Fibroblast of skin of abdomen (primary cell): Measurements from ENCODE around the gene PRR33.
"Not testable (repeated sequence)": the region's sequence is repeated elsewhere in the genome, so short reads cannot be mapped to it uniquely, and the experiment has no call there.

ENCODE experiments used
- DNase-seq: peaks from one replicate; pipeline ENCODE4 v3.0.0-alpha.2; 2013

PRR33 gene

GRCh38 chr11:1888811-1889210 lies 2.9 kb downstream of the PRR33 start:
- DNase-seq, result no peak

GRCh38 chr11:1888347-1888753 lies 3.3 kb downstream of the PRR33 start:
- DNase-seq, result no peak

DNA sequence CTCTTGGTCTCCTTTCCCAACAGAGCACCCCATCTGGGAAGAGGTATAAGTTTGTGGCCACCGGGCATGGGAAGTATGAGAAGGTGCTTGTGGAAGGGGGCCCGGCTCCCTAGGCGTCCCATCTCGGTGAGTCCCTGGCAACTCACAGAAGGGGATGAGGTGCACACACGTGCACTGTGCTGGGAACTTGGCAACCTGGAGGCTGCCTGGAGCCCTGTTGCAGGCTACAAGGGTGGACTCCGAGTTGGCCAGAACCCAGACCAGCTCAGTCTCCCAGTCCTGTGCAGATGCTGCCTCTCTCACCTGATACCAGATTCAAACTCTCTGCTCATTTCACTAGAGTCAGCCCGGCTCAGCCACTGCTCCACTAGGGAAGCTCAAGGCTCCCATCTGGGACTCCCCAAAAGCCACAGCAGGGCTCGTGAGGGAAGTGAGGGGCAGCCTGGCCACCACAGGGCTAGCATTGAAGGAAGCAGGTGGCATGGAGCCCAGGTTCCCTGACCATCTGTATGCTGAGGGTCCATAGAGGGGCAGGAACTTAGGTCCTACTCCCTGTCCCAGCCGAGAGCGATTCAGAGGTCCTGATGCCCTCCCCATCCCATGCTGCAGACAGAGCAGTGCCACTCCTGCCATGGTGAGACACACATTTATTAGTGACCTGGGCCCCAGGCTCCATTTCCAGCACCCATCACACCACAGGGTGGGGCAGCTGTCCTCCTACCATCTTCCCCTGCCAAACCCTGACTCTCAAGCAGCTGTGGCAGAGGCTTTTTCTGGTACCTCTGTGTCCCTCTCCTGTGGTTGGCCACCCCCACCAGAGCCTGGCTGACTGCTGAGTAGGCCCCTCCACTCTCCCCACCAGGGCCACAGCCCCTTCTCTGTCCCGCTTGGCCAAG lies 4.0 kb downstream of the PRR33 start:
- no peak for DNase-seq

- not testable (repeated sequence) for DNase-seq
Measured at GRCh38 chr11:1886551-1886950, 5.1 kb downstream of the PRR33 start.

DNA sequence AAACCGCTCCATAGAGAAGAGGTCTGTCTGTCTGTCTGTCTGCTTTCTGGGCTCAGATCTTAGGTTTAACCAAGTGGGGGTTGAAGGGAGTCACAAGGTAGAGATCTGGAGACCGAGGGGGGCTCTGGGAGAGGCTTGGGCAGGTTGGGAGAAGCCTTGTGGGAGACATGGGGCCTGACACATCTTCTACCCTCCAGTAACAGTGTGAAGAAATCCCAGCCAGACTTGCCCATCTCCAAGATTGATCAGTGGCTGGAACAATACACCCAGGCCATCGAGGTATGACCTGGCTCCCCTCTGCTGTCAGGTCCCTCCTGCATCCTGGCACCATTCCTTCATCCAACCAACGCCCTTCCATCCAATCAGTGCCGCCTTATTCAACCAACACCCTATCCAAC lies 7.4 kb downstream of the PRR33 start:
- no peak for DNase-seq

DNA sequence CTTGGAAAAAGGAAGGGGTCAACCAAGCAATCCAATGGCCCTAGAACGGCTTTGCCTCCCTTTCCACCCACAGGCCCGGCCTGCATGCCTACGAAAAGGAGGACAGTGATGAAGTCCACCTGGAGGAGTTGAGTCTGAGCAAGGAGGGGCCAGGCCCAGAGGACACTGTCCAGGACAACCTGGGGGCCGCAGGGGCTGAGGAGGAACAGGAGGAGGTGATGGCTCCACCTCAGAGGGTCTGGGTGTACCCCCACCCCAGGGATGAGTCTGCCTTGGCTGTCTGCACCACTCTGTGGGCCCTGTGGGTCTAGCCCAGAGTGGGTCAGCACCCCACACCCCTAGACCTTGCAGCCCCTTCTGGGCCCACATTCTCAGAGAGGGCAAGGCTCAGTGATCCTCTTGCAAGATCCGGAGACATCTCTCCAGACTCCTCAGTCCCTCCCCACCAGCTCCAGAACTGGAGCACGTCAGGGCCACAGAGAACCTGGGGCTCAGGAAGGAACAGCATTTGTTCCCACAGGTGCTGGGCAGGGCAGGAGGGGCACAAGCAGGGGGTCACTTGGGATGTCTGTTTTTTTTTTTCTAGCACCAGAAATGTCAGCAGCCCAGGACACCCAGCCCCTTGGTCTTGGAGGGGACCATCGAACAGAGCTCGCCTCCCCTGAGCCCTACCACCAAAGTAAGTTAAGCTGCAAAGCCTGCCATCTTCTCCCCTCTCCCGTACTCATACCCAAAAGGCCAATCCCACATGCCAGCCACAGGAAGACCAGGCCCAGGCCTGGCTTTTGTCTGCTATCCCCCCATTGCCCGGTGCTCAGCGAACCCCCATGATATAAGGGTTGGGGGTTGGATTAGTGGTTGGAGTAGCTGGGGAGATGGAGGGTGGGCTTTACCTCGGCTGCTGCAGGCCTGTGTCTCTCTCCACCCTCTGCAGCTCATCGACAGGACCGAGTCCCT lies 8.1 kb downstream of the PRR33 start:
- DNase-seq, result no peak

DNA sequence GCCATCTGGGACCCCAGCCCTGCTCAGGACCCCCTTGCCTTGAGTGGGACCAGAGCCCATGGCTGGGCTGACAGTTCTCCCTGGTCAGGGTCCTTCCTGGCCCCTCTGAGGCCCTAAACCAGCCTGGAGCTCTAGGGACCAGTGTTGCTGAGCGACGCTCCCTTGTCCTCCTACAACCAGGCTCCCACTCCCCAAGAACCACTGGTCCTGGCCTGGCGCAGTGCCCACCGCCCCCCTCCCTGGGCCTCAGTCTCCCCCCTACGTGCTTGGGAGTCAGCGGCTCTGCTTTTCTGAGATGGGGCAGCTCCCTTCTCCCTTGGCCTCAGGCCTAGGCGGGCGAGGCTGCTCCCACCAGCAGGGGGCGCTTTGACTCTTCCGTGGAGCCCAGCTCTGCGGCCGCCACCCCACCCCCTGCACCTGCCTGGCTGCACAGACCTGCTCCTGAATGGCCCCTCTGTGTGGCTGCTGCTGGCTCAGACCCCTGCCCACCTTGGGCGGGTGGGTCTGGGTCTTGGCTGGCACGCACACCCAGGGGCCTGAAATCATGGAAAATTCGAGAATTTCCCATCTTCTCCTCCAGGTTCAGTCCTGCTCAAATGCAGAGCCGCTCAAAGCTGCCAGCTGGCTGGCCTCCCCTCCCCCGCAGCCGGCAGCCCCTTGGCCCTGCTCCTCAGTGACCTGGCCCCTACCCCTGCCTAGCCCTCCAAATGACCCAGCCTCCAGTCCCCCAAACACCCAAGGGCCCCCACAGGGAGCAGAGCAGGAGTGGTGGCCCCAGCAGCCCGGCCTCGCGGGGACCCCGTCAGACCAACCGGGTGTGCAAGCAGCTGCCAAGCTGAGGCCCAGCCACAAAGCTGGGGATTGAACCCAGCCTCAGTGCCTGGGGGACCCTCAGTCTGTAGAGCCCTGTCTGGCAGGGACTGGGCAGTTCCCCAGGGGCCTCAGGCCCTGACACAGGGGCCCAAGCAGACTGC lies 9.1 kb downstream of the PRR33 start:
- DNase-seq, result peak; percentile 67

DNA sequence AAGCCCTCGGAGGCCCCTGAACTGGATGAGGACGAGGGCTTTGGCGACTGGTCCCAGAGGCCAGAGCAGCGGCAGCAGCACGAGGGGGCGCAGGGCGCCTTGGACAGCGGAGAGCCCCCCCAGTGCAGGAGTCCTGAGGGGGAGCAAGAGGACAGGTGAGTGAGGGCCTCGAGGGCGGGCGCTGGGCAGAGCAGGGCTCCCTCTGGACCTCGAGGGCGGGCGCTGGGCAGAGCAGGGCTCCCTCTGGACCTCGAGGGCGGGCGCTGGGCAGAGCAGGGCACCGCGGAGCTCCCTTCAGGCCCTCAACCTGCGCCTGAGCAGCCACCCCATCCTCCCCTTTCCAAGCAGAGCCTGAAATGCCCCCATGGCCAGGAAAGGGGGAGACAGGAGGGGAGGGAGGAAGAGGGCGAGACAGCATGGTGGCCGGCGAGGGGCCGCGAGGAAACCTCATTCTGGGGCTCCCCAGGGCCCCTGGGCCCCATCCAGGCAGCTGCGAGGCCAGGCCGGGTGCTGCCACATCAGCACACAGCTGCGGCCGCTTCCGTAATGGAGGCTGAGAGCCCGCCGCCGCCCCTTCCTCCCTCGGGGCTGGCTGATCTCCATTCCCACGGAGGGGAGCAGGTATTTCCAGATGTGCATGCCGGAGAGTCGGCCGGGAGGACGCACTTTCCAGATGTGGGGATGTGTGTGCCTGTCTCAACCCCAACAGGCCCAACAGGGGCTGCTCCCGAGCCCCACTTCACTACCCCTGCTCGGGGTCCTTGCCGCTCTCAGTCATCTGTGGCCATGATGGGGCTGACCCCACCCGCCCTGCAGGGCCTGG lies 10.0 kb downstream of the PRR33 start:
- peak; percentile 17 for DNase-seq

GRCh38 chr11:1880746-1881441 lies 10.8 kb downstream of the PRR33 start:
- DNase-seq, result no peak

- DNase-seq, result peak; percentile 44
Measured at GRCh38 chr11:1879941-1880720, 11.6 kb downstream of the PRR33 start.

DNA sequence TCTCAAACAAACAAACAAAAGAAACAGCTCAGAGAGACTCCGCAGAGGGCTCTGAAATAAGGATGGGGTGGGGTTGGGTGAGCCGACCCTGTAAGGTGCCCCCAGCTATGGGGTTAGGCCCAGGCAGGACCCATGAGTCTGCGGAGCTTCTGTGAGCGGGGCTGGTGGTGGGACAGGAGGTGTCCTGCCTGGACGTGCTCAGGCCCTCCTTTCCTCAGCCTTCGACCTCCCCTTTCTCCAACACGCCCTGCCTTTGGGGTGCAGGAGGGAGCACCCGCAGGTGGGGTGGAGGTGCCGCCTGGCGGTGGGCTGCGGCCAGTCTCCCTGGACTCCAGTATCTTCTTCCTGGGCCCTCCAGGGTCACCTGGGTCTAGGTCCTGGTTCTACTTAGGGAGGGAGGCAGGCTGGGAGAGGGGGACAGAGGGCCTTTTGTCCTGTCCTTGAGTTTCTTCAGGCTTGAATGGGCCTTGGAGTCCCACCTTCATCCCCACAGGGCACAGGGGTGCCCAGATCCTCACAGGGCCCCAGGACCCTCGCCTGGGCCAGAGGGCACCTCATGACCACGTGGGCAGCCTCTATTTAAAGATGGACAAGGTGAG lies 12.3 kb downstream of the PRR33 start:
- no peak for DNase-seq

DNA sequence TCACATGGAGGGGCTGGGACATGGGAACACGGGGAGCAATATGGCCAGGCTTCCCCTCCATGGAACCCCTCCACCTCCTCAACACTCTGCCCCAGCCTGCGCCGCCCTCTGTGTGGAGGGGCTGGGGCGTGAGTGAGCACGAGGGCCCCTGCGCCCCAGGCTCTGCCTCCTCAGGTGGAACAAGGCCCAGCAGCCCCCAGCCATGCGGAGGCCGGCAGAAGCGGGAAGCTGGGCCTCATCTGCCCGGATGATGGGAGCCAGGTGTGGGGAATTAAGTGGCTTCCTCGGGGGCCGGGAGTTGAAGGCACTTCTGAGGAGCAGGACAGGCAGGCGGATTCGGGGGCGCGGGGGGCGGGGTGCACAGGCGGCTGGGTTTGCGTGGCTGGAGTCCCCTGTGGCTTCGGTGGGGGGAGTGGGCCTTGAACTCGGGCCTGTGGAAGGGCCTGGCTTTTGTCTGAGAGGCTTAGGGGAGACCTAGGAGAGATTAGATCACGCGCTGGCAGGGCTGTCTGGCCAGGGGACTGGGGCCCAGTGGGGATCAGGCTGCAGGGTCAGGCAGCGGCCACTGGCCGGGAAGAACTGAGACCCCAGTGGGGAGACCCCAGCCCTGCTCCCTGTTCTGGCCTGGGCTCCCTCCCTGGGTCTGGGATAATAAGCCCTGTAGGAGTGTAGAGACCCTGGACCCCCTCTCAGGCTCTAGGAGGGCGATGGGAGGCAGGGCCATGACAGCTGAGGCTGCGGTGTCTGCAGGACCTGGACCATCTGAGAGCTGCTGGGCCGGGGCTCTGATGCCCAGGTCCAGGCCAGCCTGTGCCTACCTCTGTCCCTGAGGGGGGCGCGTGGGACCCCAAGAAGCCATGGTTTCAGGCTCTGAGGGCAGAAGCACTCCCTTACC lies 13.3 kb downstream of the PRR33 start:
- no peak for DNase-seq

- peak; percentile 22 for DNase-seq
Measured at GRCh38 chr11:1877211-1878136, 14.2 kb downstream of the PRR33 start.

DNA sequence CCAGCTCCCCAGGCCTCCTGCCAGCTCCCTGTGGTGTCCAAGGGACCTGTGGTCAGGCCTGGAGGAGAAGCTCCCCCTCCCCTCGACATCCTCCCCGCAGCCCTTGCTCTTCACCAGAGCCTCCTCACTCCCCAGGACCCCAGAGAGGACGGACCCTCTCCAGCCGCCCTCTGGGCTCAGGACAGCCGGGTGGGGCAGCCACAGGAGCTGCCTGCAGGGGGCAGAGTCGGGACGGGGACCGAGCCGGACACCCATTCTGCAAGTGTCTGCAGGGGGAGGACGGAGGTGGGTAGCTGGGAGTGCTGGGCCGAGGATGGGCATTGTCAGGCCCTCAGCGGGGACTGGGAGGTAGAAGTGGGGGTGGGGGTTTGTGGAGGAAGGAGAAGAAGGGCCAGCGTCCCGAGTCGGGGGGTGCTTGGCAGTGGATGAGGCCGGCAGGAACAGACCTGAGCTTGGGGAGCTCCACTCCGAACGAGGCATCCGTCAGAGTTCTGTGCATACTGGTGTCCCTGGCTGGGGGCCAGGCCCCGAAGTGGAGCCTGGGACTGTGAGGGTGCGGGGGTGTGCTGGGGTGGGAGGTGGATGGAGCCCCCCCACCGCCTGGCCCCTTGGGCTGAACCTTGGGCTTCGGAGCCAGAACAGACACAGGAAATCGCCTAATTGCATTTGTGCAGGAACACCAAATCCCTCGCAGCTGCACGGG lies 15.2 kb downstream of the PRR33 start:
- peak; percentile 28 for DNase-seq

- DNase-seq, result not testable (repeated sequence)
Measured at GRCh38 chr11:1875851-1876301, 15.8 kb downstream of the PRR33 start.
